ENCODE data around the gene P4HTM.

Gene P4HTM

GRCh38 chr3:49020330-49021212 is 30.5 kb downstream of the P4HTM start:
- peak overlapping the region; percentile 94 for H3K4me3 ChIP-seq (ENCODE audit: low read depth, low read length)
- TF ChIP-seq, protein P1, sequence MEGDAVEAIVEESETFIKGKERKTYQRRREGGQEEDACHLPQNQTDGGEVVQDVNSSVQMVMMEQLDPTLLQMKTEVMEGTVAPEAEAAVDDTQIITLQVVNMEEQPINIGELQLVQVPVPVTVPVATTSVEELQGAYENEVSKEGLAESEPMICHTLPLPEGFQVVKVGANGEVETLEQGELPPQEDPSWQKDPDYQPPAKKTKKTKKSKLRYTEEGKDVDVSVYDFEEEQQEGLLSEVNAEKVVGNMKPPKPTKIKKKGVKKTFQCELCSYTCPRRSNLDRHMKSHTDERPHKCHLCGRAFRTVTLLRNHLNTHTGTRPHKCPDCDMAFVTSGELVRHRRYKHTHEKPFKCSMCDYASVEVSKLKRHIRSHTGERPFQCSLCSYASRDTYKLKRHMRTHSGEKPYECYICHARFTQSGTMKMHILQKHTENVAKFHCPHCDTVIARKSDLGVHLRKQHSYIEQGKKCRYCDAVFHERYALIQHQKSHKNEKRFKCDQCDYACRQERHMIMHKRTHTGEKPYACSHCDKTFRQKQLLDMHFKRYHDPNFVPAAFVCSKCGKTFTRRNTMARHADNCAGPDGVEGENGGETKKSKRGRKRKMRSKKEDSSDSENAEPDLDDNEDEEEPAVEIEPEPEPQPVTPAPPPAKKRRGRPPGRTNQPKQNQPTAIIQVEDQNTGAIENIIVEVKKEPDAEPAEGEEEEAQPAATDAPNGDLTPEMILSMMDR (IDR thresholded peaks at IDR 0.05; ENCODE audit: insufficient read depth, low read depth, low read length, missing control alignments): no peak
- DNase-seq (ENCODE audit: low read depth): peak; percentile 75

DNA sequence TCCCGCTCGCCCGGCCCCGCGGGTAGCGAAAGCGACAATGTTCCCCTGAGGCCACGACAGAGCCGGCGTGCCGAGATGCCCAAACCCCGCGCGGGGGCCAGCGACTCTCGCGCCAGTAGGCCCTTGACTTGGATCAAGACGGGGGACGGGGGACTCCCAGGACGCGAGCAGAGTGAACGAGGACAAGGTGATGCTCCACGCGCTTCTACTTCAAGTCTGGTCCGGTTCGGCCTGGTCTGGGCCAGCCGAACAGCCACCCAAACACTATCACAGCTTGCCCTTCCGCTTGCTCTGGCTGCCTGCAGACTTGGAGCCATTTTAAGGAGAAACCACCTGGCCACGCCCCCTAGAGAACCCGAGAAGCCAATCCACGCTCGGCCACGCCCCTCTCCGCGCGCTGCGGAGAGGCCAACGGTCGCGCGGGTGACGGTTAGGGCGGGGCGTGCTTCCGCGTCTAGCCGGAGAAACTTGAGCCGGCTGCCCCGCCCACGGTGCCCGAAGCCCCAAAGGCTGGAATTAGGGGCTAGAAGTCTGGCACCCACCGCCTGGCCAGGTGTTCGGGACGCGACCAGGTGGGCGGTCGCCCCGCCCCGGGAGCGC is 31.3 kb downstream of the P4HTM start:
- TF ChIP-seq, protein P1 (IDR thresholded peaks at IDR 0.05; ENCODE audit: insufficient read depth, low read depth, low read length, missing control alignments): no peak
- peak overlapping the region; percentile 94 for H3K4me3 ChIP-seq (ENCODE audit: low read depth, low read length)
- peak; percentile 99 for DNase-seq (ENCODE audit: low read depth)

GRCh38 chr3:49021813-49022687 is 32.0 kb downstream of the P4HTM start, which contains the start of gene NDUFAF3:
TSS of gene NDUFAF3 (plus strand) at chr3:49022121. CDS start at chr3:49022145, 24 bp downstream.
- TF ChIP-seq, protein P1 (IDR thresholded peaks at IDR 0.05; ENCODE audit: insufficient read depth, low read depth, low read length, missing control alignments): peak; percentile 97
- H3K4me3 ChIP-seq (ENCODE audit: low read depth, low read length): peak within 1 kb of the TSS; percentile 94
- DNase-seq (ENCODE audit: low read depth): peak; percentile 97

DNA sequence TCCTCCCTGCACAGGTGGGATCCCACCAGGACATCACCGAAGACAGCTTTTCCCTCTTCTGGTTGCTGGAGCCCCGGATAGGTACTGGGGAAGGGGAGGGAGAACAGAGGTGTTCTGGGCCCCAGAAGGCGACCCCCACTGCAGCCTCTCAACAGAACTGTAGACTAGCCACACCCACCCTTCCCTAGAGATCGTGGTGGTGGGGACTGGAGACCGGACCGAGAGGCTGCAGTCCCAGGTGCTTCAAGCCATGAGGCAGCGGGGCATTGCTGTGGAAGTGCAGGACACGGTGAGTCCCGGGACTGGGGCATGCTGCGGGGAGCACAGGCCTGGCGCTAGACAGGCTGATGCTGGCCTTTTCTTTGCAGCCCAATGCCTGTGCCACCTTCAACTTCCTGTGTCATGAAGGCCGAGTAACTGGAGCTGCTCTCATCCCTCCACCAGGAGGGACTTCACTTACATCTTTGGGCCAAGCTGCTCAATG is 32.7 kb downstream of the P4HTM start:
- peak overlapping the region; percentile 94 for H3K4me3 ChIP-seq (ENCODE audit: low read depth, low read length)
- TF ChIP-seq, protein P1 (IDR thresholded peaks at IDR 0.05; ENCODE audit: insufficient read depth, low read depth, low read length, missing control alignments): no peak
- DNase-seq (ENCODE audit: low read depth): peak; percentile 54

DNA sequence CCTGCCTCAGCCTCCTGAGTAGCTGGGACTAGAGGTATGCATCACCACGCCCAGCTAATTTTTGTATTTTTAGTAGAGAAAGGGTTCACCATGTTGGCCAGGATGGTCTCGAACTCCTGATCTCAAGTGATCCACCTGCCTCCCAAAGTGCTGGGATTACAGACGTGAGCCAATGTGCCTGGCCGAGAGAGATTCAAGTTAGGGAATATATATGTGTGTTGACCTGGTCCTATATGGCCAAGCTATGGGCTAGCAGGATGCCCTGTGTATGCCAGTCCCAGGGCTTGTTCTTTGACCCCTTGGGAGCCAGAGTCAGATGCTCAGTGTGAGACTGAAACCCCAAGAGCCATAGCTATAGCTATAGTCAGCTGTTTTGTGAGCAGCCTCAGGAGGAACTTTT is 33.7 kb downstream of the P4HTM start:
- TF ChIP-seq, protein P1 (IDR thresholded peaks at IDR 0.05; ENCODE audit: insufficient read depth, low read depth, low read length, missing control alignments): no peak
- DNase-seq (ENCODE audit: low read depth): no peak

GRCh38 chr3:49024449-49024848 is 34.4 kb downstream of the P4HTM start:
- no peak overlapping the region for H3K4me3 ChIP-seq (ENCODE audit: low read depth, low read length)
- TF ChIP-seq, protein P1 (IDR thresholded peaks at IDR 0.05; ENCODE audit: insufficient read depth, low read depth, low read length, missing control alignments): no peak
- DNase-seq (ENCODE audit: low read depth): peak; percentile 3

More for the DNA sequence above, 33.7 kb downstream of the P4HTM start:
- H3K4me3 ChIP-seq (ENCODE audit: low read depth, low read length): no peak overlapping the region

Data from GM12865 (cell line).